K562 (cell line): ENCODE measurements around the gene F2RL1. TPM values are rescaled to one million over a fixed set of nuclear protein-coding genes. Genes with fewer than 3 reads are reported as not detected.

ENCODE experiments used
- ESRRA ChIP-seq: fragments of 450-650 bp; IDR thresholded peaks from 2 replicates; pipeline ENCODE4 v1.6.1; 2014; ENCODE audit warnings: low read depth, mild to moderate bottlenecking, moderate library complexity, borderline replicate concordance
- THAP12 ChIP-seq: fragments of 250-450 bp; sonication (Bioruptor Pico); IDR thresholded peaks from 2 replicates; pipeline ENCODE4 v1.9.0; 2021; ENCODE audit warnings: mild to moderate bottlenecking, inconsistent platforms
- TRIM28 ChIP-seq: fragments of 450-650 bp; IDR thresholded peaks from 2 replicates; pipeline ENCODE4 v1.6.1; 2017
- ZBTB11 ChIP-seq, 3 experiments: fragments of 200-800 bp in 1 of 3; fragments of 250-450 bp in 1 of 3; fragments of 450-650 bp in 1 of 3; sonication (Bioruptor Pico) in 1 of 3; sonication (Bioruptor generic) in 1 of 3; formaldehyde crosslinking in 1 of 3; IDR thresholded peaks; 2 replicates each; pipeline versions ENCODE4 v1.6.1 to v1.8.0; 2016 to 2022; ENCODE audit warnings: mild to moderate bottlenecking in 2 of 3, missing genetic modification characterization in 2 of 3, missing compliant biosample characterization in 1 of 3, moderate library complexity in 1 of 3
- polyA plus RNA-seq, 8 experiments: library from polyadenylated mRNA; depleted of rRNA in 4 of 8; stranded (reverse) in 5 of 8; unstranded in 3 of 8; fragments of >200 nt; fragmentation: Nextera tagmentation in 2 of 8; fragmentation: Illumina TruSeq in 1 of 8; extraction: Ambion mirVana in 2 of 8; extraction: Trizol in 1 of 8; gene quantifications; 2 replicates each; pipeline versions ENCODE4 v1.2.1 to v1.2.3, GENCODE V29; 2011 to 2014; ENCODE audit warnings: inconsistent platforms in 1 of 8, missing spikeins in 1 of 8
- total RNA-seq, 7 experiments: library from RNA; depleted of rRNA in 6 of 7; stranded (reverse); fragments of >200 nt in 6 of 7; fragmentation: Illumina TruSeq in 2 of 7; extraction: Trizol in 2 of 7; gene quantifications; 2 replicates each; pipeline versions ENCODE4 v1.2.1 to v1.2.3, GENCODE V29; 2011 to 2021; ENCODE audit warnings: low replicate concordance in 1 of 7
- TF ChIP-seq, protein P1 (sequence below): fragments of 450-650 bp; IDR thresholded peaks from 2 replicates; pipeline ENCODE4 v1.6.1; 2016
- TF ChIP-seq, protein P2 (sequence below): sonication (generic); formaldehyde crosslinking; IDR thresholded peaks from 2 replicates; pipeline ENCODE4 v1.8.1; 2023; ENCODE audit warnings: mild to moderate bottlenecking, missing genetic modification reagents, moderate library complexity

F2RL1 gene
- total and polyA plus RNA-seq, 9 of the 15 experiments (the other 6 are each of a cell fraction or from before 2014, with no cell fraction given), result 0.03 to 0.50 (median 0.27) TPM; not detected in 6

GRCh38 chr5:76771705-76772405, 47.0 kb upstream of the F2RL1 start (continued):
- TF ChIP-seq ZBTB11 (CRISPR knock-in tag; IDR thresholded peaks at IDR 0.05), result no peak
- TF ChIP-seq THAP12 (CRISPR knock-in tag), result no peak
- no peak for TF ChIP-seq ESRRA
- TF ChIP-seq, protein P1, sequence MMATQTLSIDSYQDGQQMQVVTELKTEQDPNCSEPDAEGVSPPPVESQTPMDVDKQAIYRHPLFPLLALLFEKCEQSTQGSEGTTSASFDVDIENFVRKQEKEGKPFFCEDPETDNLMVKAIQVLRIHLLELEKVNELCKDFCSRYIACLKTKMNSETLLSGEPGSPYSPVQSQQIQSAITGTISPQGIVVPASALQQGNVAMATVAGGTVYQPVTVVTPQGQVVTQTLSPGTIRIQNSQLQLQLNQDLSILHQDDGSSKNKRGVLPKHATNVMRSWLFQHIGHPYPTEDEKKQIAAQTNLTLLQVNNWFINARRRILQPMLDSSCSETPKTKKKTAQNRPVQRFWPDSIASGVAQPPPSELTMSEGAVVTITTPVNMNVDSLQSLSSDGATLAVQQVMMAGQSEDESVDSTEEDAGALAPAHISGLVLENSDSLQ, result no peak
- TF ChIP-seq TRIM28, result no peak
- TF ChIP-seq, protein P2, sequence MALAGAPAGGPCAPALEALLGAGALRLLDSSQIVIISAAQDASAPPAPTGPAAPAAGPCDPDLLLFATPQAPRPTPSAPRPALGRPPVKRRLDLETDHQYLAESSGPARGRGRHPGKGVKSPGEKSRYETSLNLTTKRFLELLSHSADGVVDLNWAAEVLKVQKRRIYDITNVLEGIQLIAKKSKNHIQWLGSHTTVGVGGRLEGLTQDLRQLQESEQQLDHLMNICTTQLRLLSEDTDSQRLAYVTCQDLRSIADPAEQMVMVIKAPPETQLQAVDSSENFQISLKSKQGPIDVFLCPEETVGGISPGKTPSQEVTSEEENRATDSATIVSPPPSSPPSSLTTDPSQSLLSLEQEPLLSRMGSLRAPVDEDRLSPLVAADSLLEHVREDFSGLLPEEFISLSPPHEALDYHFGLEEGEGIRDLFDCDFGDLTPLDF (CRISPR knock-in tag), result no peak
